ENCODE data around the gene BLOC1S5.

DNA sequence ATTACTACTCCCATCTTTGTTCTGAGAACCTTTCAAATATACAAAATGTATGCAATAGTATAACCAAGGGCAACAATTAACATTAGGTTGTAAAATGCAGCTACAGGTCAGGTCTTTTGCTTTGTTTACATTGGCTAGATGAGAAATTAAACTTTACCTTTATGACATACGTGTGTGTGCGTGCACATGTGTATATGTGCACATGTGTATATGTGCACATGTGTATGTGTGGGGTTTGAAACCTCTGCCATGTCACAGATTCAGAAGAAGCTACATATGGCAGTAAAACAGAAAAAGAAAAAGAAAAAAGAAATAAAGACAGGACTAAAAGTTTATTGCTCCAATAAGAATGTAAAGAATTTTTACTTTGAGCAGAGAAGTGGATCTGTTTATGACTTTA is 40.6 kb downstream of the BLOC1S5 start:
- no peak for TF ChIP-seq ZNF384 (IDR thresholded peaks at IDR 0.05; ENCODE audit: low read depth, low read length)
- TF ChIP-seq, protein P1, sequence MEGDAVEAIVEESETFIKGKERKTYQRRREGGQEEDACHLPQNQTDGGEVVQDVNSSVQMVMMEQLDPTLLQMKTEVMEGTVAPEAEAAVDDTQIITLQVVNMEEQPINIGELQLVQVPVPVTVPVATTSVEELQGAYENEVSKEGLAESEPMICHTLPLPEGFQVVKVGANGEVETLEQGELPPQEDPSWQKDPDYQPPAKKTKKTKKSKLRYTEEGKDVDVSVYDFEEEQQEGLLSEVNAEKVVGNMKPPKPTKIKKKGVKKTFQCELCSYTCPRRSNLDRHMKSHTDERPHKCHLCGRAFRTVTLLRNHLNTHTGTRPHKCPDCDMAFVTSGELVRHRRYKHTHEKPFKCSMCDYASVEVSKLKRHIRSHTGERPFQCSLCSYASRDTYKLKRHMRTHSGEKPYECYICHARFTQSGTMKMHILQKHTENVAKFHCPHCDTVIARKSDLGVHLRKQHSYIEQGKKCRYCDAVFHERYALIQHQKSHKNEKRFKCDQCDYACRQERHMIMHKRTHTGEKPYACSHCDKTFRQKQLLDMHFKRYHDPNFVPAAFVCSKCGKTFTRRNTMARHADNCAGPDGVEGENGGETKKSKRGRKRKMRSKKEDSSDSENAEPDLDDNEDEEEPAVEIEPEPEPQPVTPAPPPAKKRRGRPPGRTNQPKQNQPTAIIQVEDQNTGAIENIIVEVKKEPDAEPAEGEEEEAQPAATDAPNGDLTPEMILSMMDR (IDR thresholded peaks at IDR 0.05 in 2 of 3, conservative IDR thresholded peaks at IDR 0.05 in 1 of 3; ENCODE audit: insufficient read depth in 2 of 3, low read depth in 1 of 3, low read length in 3 of 3): no peak
- no peak for TF ChIP-seq ZNF764 (CRISPR knock-in tag; IDR thresholded peaks at IDR 0.05; ENCODE audit: low read depth)
- TF ChIP-seq, protein P2, sequence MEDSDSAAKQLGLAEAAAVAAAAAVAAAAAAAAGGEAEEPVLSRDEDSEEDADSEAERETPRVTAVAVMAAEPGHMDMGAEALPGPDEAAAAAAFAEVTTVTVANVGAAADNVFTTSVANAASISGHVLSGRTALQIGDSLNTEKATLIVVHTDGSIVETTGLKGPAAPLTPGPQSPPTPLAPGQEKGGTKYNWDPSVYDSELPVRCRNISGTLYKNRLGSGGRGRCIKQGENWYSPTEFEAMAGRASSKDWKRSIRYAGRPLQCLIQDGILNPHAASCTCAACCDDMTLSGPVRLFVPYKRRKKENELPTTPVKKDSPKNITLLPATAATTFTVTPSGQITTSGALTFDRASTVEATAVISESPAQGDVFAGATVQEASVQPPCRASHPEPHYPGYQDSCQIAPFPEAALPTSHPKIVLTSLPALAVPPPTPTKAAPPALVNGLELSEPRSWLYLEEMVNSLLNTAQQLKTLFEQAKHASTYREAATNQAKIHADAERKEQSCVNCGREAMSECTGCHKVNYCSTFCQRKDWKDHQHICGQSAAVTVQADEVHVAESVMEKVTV (CRISPR knock-in tag; IDR thresholded peaks at IDR 0.05): no peak
- TF ChIP-seq EZH2 (IDR thresholded peaks at IDR 0.05; ENCODE audit: borderline replicate concordance, low read depth, low read length): no peak
- TF ChIP-seq, protein P3, sequence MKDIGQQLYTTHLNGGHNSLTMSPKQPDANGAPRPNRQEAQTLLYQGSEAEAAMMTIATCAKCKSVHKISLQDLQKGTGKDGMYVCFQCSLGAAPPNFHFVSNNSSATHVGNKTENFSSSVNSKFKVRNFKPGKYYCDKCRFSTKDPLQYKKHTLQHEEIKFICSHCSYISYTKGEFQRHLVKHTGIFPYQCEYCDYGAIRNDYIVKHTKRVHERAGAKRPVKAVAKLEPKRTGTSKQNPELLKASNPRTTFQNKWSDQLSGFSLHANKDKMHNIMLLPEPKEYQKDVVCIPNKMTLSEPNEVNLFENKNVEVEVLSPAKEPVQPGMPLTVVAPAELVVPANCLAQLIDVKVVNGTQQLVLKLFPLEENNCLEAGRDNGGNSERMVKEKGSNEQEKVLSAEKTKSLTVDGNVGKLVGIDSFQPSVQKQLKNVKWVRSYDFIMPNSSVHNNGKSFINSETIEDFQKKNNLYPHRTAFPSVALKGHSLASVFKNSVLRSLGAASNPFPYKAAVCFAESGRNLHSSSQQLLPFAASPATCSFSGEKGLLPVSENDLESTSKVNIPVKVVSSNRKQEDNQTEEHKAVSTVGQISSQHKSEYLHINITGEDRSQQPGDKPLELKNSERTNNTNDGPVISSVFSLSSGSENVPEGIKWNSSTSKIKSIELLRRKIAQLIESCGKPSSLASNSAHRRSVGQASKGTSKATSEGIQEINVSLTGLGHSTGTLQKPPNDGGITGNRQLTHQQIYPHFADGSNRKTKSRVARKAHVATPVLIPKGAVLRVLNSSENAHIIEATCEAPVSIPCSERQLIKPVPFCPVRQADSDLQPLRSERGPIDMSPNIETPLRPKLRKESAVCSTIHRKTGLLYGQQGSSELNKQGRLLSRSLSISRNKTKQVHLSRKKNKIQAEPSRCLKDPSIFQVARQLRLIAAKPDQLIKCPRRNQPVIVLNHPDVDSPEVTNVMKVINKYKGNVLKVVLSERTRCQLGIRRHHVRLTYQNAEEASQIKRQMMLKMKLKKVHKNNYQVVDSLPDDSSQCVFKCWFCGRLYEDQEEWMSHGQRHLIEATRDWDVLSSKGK (CRISPR knock-in tag; IDR thresholded peaks at IDR 0.05): no peak
- TF ChIP-seq CBX3 (IDR thresholded peaks at IDR 0.05; ENCODE audit: borderline replicate concordance in 1 of 2, low read length in 2 of 2): no peak
